ENCODE measurements around the gene SNAP91.

DNA sequence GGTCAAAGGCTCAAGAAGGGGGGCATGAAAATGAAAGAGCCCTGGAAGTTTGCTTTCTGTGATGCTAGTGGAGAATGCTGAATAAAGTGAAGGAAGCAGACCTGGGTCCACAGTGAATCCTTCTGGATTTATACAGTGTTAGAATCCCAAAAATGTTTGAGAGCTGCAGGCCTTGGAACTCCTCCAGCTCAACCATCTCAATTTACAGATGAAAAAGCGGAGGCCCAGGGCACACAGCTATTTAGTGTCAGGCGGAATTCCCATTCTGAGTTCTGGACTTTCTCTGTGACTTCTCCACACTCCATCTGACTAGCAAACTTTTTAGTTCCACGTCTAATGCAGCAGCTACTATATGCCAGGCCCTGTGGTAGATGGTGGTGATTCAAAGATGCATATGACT, 198.1 kb downstream of the SNAP91 start:
- TF ChIP-seq, protein P1, sequence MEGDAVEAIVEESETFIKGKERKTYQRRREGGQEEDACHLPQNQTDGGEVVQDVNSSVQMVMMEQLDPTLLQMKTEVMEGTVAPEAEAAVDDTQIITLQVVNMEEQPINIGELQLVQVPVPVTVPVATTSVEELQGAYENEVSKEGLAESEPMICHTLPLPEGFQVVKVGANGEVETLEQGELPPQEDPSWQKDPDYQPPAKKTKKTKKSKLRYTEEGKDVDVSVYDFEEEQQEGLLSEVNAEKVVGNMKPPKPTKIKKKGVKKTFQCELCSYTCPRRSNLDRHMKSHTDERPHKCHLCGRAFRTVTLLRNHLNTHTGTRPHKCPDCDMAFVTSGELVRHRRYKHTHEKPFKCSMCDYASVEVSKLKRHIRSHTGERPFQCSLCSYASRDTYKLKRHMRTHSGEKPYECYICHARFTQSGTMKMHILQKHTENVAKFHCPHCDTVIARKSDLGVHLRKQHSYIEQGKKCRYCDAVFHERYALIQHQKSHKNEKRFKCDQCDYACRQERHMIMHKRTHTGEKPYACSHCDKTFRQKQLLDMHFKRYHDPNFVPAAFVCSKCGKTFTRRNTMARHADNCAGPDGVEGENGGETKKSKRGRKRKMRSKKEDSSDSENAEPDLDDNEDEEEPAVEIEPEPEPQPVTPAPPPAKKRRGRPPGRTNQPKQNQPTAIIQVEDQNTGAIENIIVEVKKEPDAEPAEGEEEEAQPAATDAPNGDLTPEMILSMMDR (IDR thresholded peaks at IDR 0.05; ENCODE audit: low read length): no peak
- TF ChIP-seq EZH2 (IDR thresholded peaks at IDR 0.05; ENCODE audit: borderline replicate concordance, low read length): no peak

Data from OCI-LY1 (cell line).